Hepatocyte (in vitro differentiated cells): ENCODE measurements around the gene CSF1R. TPM values are rescaled to one million over a fixed set of nuclear protein-coding genes. Genes with fewer than 3 reads are reported as not detected.

Source experiments
- DNase-seq: peaks from one replicate; pipeline ENCODE4 v3.0.0-alpha.2; 2016; ENCODE audit warnings: low spot score
- H2AFZ ChIP-seq: fragments of 200-600 bp; sonication (generic); 2 replicates; pipeline ENCODE4 v1.6.0; 2016; ENCODE audit warnings: antibody characterized with exemption, mild to moderate bottlenecking
- H3K27ac ChIP-seq: fragments of 200-600 bp; sonication (generic); 2 replicates; pipeline ENCODE4 v1.5.1; 2016; ENCODE audit warnings: mild to moderate bottlenecking
- H3K27me3 ChIP-seq: fragments of 200-600 bp; sonication (generic); 2 replicates; pipeline ENCODE4 v1.6.1; 2016
- H3K36me3 ChIP-seq: fragments of 200-600 bp; sonication (generic); replicated peaks from 2 replicates; pipeline ENCODE4 v1.5.1; 2016; ENCODE audit warnings: low read depth; ENCODE audit not compliant: insufficient read depth
- H3K4me1 ChIP-seq: fragments of 200-600 bp; sonication (generic); 2 replicates; pipeline ENCODE4 v1.5.1; 2016; ENCODE audit warnings: mild to moderate bottlenecking, moderate library complexity; ENCODE audit not compliant: insufficient read depth
- H3K4me2 ChIP-seq: fragments of 200-600 bp; sonication (generic); 2 replicates; pipeline ENCODE4 v1.6.0; 2016
- H3K4me3 ChIP-seq: fragments of 200-600 bp; sonication (generic); 2 replicates; pipeline ENCODE4 v1.5.1; 2016; ENCODE audit warnings: mild to moderate bottlenecking
- H3K79me2 ChIP-seq: fragments of 200-600 bp; sonication (generic); 2 replicates; pipeline ENCODE4 v1.6.0; 2017; ENCODE audit warnings: mild to moderate bottlenecking
- H3K9me2 ChIP-seq: fragments of 200-600 bp; sonication (generic); replicated peaks from 2 replicates; pipeline ENCODE4 v1.6.0; 2017; ENCODE audit warnings: mild to moderate bottlenecking; ENCODE audit not compliant: insufficient read depth
- H3K9me3 ChIP-seq: fragments of 200-600 bp; sonication (generic); 2 replicates; pipeline ENCODE4 v1.5.1; 2016; ENCODE audit warnings: low read depth, mild to moderate bottlenecking
- H4K20me1 ChIP-seq: fragments of 200-600 bp; sonication (generic); 2 replicates; pipeline ENCODE4 v1.6.0; 2016; ENCODE audit warnings: mild to moderate bottlenecking; ENCODE audit not compliant: insufficient read depth, poor library complexity, severe bottlenecking
- EZH2 ChIP-seq: fragments of 200-600 bp; sonication (generic); IDR thresholded peaks from 2 replicates; pipeline ENCODE4 v1.6.1; 2016; ENCODE audit warnings: antibody characterized with exemption, mild to moderate bottlenecking, borderline replicate concordance
- EZH2phosphoT487 ChIP-seq: fragments of 200-600 bp; sonication (generic); IDR thresholded peaks from one replicate; pipeline ENCODE4 v1.6.1; 2018; ENCODE audit warnings: antibody characterized with exemption, mild to moderate bottlenecking, low read depth, moderate library complexity; ENCODE audit not compliant: unreplicated experiment, severe bottlenecking
- WGBS: methylation state at CpG from one replicate; pipeline ENCODE4 v1.1.6; 2016; ENCODE audit warnings: low lambda C conversion rate; ENCODE audit errors: missing lambda C conversion rate; 5-methylcytosine and 5-hydroxymethylcytosine counted together
- polyA plus RNA-seq: library from polyadenylated mRNA; unstranded; fragments of >200 nt; fragmentation: Nextera tagmentation; extraction: Ambion mirVana; gene quantifications from 2 replicates; pipeline ENCODE4 v1.2.1, GENCODE V29; 2016
- total RNA-seq: library from RNA; depleted of rRNA; stranded (reverse); fragments of >200 nt; gene quantifications from 2 replicates; pipeline ENCODE4 v1.2.3, GENCODE V29; 2014
- TF ChIP-seq, protein P1 (sequence below): fragments of 200-600 bp; sonication (generic); IDR thresholded peaks from 2 replicates; pipeline ENCODE4 v1.5.1; 2016; ENCODE audit warnings: antibody characterized with exemption, mild to moderate bottlenecking; ENCODE audit not compliant: poor library complexity

CSF1R gene
- total and polyA plus RNA-seq, 2 experiments from 2014 or later = 3.6 to 4.7 TPM

GRCh38 chr5:150067405-150067960 is 18.9 kb downstream of the CSF1R start:
- H3K79me2 ChIP-seq = no peaks in the 10 kb centered on the region
- no peak overlapping the region for H3K4me3 ChIP-seq
- 88% methylated on average over 6 of the region's 6 CpGs for WGBS
- TF ChIP-seq EZH2 = no peak
- TF ChIP-seq, protein P1, sequence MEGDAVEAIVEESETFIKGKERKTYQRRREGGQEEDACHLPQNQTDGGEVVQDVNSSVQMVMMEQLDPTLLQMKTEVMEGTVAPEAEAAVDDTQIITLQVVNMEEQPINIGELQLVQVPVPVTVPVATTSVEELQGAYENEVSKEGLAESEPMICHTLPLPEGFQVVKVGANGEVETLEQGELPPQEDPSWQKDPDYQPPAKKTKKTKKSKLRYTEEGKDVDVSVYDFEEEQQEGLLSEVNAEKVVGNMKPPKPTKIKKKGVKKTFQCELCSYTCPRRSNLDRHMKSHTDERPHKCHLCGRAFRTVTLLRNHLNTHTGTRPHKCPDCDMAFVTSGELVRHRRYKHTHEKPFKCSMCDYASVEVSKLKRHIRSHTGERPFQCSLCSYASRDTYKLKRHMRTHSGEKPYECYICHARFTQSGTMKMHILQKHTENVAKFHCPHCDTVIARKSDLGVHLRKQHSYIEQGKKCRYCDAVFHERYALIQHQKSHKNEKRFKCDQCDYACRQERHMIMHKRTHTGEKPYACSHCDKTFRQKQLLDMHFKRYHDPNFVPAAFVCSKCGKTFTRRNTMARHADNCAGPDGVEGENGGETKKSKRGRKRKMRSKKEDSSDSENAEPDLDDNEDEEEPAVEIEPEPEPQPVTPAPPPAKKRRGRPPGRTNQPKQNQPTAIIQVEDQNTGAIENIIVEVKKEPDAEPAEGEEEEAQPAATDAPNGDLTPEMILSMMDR = no peak
- no peak for TF ChIP-seq EZH2phosphoT487
- DNase-seq = no peak
- H3K4me1 ChIP-seq = no peaks in the 10 kb centered on the region
- no peak overlapping the region for H2AFZ ChIP-seq
- H3K36me3 ChIP-seq = no peaks in the 10 kb centered on the region
- H3K27ac ChIP-seq = no peak overlapping the region
- H3K9me2 ChIP-seq = no peaks in the 10 kb centered on the region
- no peak overlapping the region for H3K4me2 ChIP-seq
- no peaks in the 10 kb centered on the region for H3K27me3 ChIP-seq
- no peaks in the 10 kb centered on the region for H3K9me3 ChIP-seq
- H4K20me1 ChIP-seq = no peaks in the 10 kb centered on the region

GRCh38 chr5:150066901-150067396 is 19.4 kb downstream of the CSF1R start:
- Histone ChIP-seq H3K27ac (no peak overlapping the region), H2AFZ (no peak overlapping the region), H3K9me3 (no peaks in the 10 kb centered on the region), H3K4me3 (no peak overlapping the region), H3K4me1 (peaks cover 5% of the 10 kb centered on the region), H3K36me3 (no peaks in the 10 kb centered on the region), H4K20me1 (no peaks in the 10 kb centered on the region), H3K27me3 (no peaks in the 10 kb centered on the region), H3K79me2 (no peaks in the 10 kb centered on the region), H3K4me2 (no peak overlapping the region), H3K9me2 (no peaks in the 10 kb centered on the region)
- WGBS = 100% methylated on average over 2 of the region's 2 CpGs
- TF ChIP-seq, protein P1 = no peak
- TF ChIP-seq EZH2phosphoT487 = no peak
- no peak for TF ChIP-seq EZH2
- DNase-seq = no peak

- DNase-seq = no peak
- H2AFZ ChIP-seq = no peak overlapping the region
- H3K27me3 ChIP-seq = no peaks in the 10 kb centered on the region
- no peaks in the 10 kb centered on the region for H3K9me3 ChIP-seq
- no peaks in the 10 kb centered on the region for H3K9me2 ChIP-seq
- WGBS = 97% methylated on average over 5 of the region's 5 CpGs
- H4K20me1 ChIP-seq = no peaks in the 10 kb centered on the region
- TF ChIP-seq, protein P1 = no peak
- TF ChIP-seq EZH2 (no peak), EZH2phosphoT487 (no peak)
- H3K4me3 ChIP-seq = no peak overlapping the region
- H3K4me2 ChIP-seq = no peak overlapping the region
- H3K36me3 ChIP-seq = no peaks in the 10 kb centered on the region
- no peak overlapping the region for H3K27ac ChIP-seq
- no peaks in the 10 kb centered on the region for H3K79me2 ChIP-seq
- peaks cover 5% of the 10 kb centered on the region for H3K4me1 ChIP-seq
Measured at GRCh38 chr5:150066436-150066835, 19.9 kb downstream of the CSF1R start.
